GM18508 (cell line): ENCODE measurements around the gene GSN.

Source experiments
- ATAC-seq: cut with Tn5 transposase; IDR thresholded peaks from one replicate; pipeline ENCODE4 v1.9.1; 2021; ENCODE audit warnings: moderate number of reproducible peaks; ENCODE audit not compliant: insufficient read depth, unreplicated experiment

Gene GSN

DNA sequence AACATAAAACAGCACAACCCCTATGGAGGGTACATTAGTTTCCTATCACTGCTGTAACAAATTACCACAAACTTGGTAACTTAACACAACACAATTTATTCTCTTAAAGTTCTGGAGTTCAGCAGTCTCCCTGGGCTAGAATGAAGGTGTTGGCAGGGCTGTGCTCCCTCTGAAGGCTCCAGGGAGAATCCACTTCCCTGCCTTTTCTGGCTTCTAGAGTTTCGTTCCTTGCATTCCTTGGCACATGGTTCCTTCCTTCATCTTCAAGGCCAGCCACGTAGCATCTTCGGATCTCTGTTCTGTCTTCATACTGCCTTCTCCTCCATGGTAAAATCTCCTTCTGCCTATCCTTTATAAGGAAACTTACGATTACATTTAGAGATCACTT lies 25.0 kb upstream of the GSN start:
- ATAC-seq: no peak

DNA sequence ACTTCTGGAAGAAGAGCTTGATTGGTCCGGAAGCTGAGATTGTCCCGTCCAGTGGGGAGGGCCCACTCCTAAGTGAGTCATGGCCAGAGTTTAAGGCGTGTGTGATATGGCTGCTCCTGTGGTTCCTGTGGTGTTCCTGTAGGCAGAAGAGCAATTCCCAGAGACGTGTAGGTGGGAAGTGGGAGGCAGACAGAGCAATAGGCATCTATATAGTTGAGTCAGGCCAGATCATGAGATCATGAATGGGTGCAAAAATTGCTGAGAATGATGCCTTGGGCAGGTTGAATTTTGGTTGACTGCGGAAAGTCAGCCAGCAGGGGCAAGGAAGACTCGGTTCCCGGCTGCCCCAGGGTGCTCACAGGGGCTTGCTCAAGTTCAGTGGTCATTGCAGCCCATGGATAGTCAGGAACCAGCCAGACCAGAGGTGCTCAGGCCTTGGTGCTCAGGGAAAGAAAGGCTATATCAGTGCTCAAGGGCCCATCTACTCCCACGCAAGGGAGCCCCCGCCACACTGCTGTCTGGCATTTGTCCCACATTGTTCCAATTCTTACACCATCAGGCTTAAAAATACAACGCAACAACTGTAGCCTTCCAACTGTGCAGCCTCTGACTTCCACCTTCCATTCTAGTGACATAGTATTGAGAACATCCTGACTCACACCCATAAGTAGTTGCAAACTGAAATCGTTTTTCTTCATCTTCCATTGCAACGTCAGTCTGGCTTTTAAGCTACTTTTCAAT lies 21.0 kb upstream of the GSN start:
- ATAC-seq: no peak

DNA sequence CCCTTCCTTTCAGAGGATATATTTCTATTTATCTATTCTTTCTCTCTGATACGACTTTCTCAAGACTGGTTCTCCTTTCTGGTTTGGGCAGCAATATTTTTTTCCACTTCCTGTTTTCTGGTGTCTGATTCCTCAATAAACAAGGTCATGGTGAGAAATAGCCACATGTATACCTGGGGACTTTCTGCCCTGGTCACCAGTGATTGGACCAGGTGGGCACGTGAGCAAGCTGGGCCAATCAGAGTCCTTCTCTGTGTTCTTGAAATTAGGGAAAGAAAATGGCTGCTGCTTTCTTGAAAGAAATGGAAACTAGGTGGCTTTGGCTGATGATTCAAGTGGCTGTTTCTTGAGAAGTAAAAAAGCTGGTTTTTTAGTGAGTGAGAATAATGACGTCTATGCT lies 18.4 kb upstream of the GSN start:
- no peak for ATAC-seq

- no peak for ATAC-seq
These were observed 15.7 kb upstream of the GSN start for GRCh38 chr9:121252104-121252851.

GRCh38 chr9:121253162-121253561 lies 14.8 kb upstream of the GSN start:
- no peak for ATAC-seq

DNA sequence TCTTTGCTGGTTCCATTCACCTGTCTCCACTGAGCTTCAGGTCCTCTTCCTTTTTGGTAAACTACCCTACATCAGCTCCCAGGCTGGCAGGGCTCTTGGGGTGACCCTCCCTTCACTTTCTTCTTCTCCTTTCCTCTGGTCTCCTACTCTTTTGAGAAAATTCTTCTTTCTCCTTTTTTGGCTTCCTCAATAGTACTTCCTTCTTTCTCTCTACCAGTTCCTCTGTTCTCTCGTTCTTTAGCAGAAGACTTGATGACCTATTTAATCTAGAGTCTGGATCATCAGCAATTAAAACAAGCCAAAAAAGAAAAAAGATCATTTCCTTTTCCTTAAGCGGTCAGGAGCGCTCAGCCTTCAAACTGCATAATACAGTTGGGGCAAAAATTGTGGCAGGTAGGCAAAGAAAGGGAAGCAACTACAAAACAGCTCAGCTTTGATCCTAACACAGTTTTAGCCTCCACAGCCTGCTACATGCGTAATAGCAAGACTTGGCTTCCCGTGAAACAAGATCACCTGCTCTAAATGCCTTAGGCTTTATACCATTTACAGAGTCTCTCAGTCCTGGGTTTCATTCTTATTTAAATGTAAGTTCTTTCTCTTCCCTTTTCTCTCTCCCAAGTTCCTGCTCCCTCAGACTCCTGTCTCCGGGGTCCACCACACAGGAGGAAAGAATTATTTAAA lies 14.0 kb upstream of the GSN start:
- no peak for ATAC-seq

DNA sequence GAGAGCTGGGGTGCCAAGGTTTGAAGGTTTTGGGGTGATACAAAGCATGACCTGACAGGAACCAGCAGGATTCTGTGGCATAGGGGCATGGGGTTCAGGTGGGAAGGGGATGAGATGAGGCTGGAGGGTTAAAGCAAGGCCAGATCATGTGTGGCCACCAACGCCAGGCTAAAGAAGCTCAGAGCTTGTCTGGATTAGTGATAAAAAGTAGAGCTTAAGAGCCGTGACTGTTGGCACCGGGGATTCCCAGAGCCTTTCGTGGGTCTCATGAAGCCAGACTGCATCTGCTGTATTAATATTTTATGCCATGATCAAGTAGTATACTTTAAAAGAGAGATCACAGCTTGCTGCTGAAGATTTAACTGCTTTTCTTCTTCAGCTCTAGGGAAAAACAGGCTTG lies 8.5 kb upstream of the GSN start:
- ATAC-seq: no peak

- ATAC-seq: no peak
These were observed 8.0 kb upstream of the GSN start for GRCh38 chr9:121259935-121260334.

GRCh38 chr9:121260457-121261106 lies 7.4 kb upstream of the GSN start:
- ATAC-seq: no peak

- ATAC-seq: no peak
These were observed 6.9 kb upstream of the GSN start for GRCh38 chr9:121261107-121261460.

DNA sequence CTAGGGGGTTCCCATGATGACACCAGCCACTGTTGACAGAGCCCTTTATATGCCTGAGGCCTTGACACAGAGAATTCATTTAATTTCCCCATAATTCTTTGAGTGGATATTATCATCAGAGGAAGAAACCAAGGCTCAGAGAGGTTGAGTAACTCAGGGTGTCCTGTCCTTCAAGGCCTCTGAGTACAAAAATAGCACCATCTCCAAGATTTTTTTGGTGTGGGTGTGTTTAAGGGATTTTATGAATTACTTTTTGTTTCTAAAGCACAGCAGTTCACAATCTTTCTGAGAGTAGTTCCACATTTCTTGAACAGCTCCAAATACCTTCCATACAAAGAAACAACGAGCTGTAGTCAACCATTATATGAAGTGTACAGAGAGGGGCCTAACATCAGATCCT lies 6.2 kb upstream of the GSN start:
- ATAC-seq: no peak

DNA sequence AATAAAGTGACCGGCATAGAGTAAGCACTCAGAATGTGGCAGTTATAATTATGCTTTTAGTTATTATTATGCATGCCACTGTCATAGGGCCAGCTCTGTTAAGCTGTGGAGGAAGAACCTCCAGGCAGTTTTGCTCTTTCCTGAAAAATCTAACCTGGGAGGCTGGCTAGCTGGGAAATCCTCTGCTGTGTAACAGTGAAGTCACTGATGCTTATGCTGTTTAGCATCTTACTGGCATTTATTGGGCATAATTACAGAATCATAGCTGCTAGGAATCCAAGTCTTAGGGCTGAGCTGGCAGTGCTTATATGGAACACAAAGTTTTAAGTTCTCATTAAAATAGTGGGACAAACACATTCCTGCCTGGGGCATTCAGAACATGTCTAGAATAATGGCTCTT lies 5.5 kb upstream of the GSN start:
- no peak for ATAC-seq

DNA sequence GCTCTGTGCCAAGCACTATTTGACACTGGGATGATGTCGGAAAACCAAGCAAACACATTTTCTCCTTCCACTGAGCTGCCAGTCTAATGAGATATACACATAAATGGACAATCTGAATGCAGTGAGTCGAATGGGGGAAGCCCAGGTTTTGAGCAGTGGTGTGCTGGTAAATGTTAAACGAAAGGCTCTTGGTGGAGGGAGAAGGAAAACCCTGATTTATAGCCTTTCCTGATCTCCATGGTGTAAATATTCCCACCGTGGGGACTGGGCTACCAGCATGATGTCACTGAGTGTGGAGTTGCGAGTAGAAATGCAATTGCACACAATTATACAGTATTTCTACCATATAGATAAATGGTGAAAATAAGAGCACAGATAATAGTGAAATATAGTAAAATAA lies 5.0 kb upstream of the GSN start:
- no peak for ATAC-seq

GRCh38 chr9:121266356-121266755 lies 1.6 kb upstream of the GSN start:
- ATAC-seq: no peak

- ATAC-seq: no peak
These were observed 884 bp upstream of the GSN start for GRCh38 chr9:121266906-121267650.

GRCh38 chr9:121268598-121268850 lies 562 bp downstream of the GSN start:
- no peak for ATAC-seq

DNA sequence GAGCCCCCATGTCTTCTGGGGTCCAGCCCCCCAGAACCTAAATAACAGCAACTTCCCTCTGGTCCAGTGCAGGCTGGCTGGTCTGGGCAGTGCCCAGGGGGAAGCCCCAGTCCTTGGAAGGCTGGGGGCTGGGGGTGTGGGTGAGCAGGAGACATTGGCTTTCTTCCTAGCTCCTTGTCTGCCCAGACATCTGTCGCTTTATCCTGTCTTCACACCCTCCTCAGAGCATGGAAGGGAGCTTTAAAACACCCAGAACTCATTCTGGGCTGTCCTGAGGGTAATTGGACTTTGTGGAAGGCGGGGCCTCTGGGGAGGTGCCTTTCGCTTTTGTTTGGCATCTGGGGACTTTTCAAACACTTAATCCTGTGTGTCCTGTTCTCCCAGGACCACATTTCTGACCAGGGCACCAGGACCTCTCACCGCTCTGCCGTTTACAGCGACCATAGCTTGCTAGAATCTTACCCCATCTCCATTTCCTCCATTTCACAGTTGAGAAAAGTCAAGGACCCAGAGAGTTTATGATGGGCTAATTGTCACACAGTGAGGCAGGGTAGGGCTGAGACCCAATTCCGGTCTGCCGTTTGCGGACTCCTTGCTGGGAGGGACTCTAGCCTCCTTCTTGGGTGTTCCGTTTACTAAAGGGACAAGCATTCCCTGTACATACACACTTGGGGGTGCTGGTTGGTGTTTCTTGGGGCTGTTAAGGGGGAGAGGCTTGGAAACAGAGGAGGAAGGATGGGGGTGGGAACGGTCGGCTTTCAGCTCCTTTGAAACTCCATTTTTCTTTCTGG lies 1.1 kb downstream of the GSN start:
- ATAC-seq: no peak

- ATAC-seq: no peak
These were observed 1.8 kb downstream of the GSN start for GRCh38 chr9:121269642-121270254.
